NCI-H2029 treated with DMSO at 0.1 percent for 48 hours (cell line): ENCODE data around the gene DCLK2.
"Not testable (repeated sequence)": the region's sequence is repeated elsewhere in the genome, so short reads cannot be mapped to it uniquely, and the experiment has no call there.

Experiments
- DNase-seq: peaks from one replicate; lab custom pipeline; 2025; lab: John Stamatoyannopoulos, UW

Gene DCLK2

GRCh38 chr4:150152766-150153165 is 74.5 kb downstream of the DCLK2 start:
- DNase-seq, result no peak

GRCh38 chr4:150155391-150155790 is 77.1 kb downstream of the DCLK2 start:
- no peak for DNase-seq

GRCh38 chr4:150156543-150156942 is 78.3 kb downstream of the DCLK2 start:
- DNase-seq, result no peak

GRCh38 chr4:150158041-150158440 is 79.8 kb downstream of the DCLK2 start:
- DNase-seq, result no peak

- DNase-seq, result no peak
Observed at GRCh38 chr4:150160473-150160872, 82.2 kb downstream of the DCLK2 start.

- DNase-seq, result no peak
Observed at GRCh38 chr4:150161109-150161508, 82.9 kb downstream of the DCLK2 start.

GRCh38 chr4:150162020-150162419 is 83.8 kb downstream of the DCLK2 start:
- not testable (repeated sequence) for DNase-seq

GRCh38 chr4:150164055-150164454 is 85.8 kb downstream of the DCLK2 start:
- no peak for DNase-seq

GRCh38 chr4:150164956-150165629 is 86.8 kb downstream of the DCLK2 start:
- DNase-seq, result peak; percentile 75

GRCh38 chr4:150167054-150167453 is 88.8 kb downstream of the DCLK2 start:
- DNase-seq, result no peak

- DNase-seq, result no peak
Observed at GRCh38 chr4:150173432-150173861, 95.2 kb downstream of the DCLK2 start.

- DNase-seq, result no peak
Observed at GRCh38 chr4:150173982-150174398, 95.7 kb downstream of the DCLK2 start.

- no peak for DNase-seq
Observed at GRCh38 chr4:150176547-150176946, 98.3 kb downstream of the DCLK2 start.

GRCh38 chr4:150178161-150178560 is 99.9 kb downstream of the DCLK2 start:
- no peak for DNase-seq

- DNase-seq, result no peak
Observed at GRCh38 chr4:150181536-150181935, 103.3 kb downstream of the DCLK2 start.

- no peak for DNase-seq
Observed at GRCh38 chr4:150182794-150183193, 104.5 kb downstream of the DCLK2 start.

GRCh38 chr4:150185033-150185432 is 106.8 kb downstream of the DCLK2 start:
- not testable (repeated sequence) for DNase-seq

GRCh38 chr4:150192986-150193385 is 114.7 kb downstream of the DCLK2 start:
- no peak for DNase-seq

- DNase-seq, result not testable (repeated sequence)
Observed at GRCh38 chr4:150197256-150197655, 119.0 kb downstream of the DCLK2 start.

GRCh38 chr4:150199056-150199455 is 120.8 kb downstream of the DCLK2 start:
- no peak for DNase-seq

GRCh38 chr4:150205016-150205415 is 126.8 kb downstream of the DCLK2 start:
- DNase-seq, result no peak

GRCh38 chr4:150206265-150206664 is 128.0 kb downstream of the DCLK2 start:
- no peak for DNase-seq

GRCh38 chr4:150206954-150207353 is 128.7 kb downstream of the DCLK2 start:
- DNase-seq, result no peak

GRCh38 chr4:150207871-150208270 is 129.6 kb downstream of the DCLK2 start:
- no peak for DNase-seq
